ENCODE measurements around the gene GALNT7. TPM values are rescaled to one million over a fixed set of nuclear protein-coding genes. Genes with fewer than 3 reads are reported as not detected.
"Not testable (repeated sequence)": the region's sequence is repeated elsewhere in the genome, so short reads cannot be mapped to it uniquely, and the experiment has no call there.

GALNT7 gene
- total RNA-seq, 1 donor from 2014 or later, result 6.1 TPM

- intact Hi-C loops (cut with micrococcal nuclease), result no loop called here
- Histone ChIP-seq H3K27ac (replicated peaks) (no peak overlapping the region), H3K36me3 (no peaks in the 10 kb centered on the region), H3K4me1 (peaks cover 10% of the 10 kb centered on the region), H3K9me3 (replicated peaks) (no peaks in the 10 kb centered on the region), H3K27me3 (ENCODE audit: low read depth) (no peaks in the 10 kb centered on the region), H3K4me3 (no peak overlapping the region)
- TF ChIP-seq, protein P1, sequence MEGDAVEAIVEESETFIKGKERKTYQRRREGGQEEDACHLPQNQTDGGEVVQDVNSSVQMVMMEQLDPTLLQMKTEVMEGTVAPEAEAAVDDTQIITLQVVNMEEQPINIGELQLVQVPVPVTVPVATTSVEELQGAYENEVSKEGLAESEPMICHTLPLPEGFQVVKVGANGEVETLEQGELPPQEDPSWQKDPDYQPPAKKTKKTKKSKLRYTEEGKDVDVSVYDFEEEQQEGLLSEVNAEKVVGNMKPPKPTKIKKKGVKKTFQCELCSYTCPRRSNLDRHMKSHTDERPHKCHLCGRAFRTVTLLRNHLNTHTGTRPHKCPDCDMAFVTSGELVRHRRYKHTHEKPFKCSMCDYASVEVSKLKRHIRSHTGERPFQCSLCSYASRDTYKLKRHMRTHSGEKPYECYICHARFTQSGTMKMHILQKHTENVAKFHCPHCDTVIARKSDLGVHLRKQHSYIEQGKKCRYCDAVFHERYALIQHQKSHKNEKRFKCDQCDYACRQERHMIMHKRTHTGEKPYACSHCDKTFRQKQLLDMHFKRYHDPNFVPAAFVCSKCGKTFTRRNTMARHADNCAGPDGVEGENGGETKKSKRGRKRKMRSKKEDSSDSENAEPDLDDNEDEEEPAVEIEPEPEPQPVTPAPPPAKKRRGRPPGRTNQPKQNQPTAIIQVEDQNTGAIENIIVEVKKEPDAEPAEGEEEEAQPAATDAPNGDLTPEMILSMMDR (IDR thresholded peaks at IDR 0.05; ENCODE audit: borderline replicate concordance), result no peak
- DNase-seq, result no peak
Measured at GRCh38 chr4:173178144-173178543, 9.5 kb downstream of the GALNT7 start.

GRCh38 chr4:173181848-173182247 lies 13.2 kb downstream of the GALNT7 start:
- Histone ChIP-seq H3K27ac (replicated peaks) (no peak overlapping the region), H3K4me3 (no peak overlapping the region)
- intact Hi-C loops (cut with micrococcal nuclease), result no loop called here

GRCh38 chr4:173182403-173182802 lies 13.8 kb downstream of the GALNT7 start:
- H3K27ac ChIP-seq (replicated peaks), result no peak overlapping the region
- no peaks in the 10 kb centered on the region for H3K36me3 ChIP-seq
- TF ChIP-seq, protein P1 (IDR thresholded peaks at IDR 0.05; ENCODE audit: borderline replicate concordance), result no peak
- H3K4me1 ChIP-seq, result peaks cover 20% of the 10 kb centered on the region
- DNase-seq, result no peak
- H3K9me3 ChIP-seq (replicated peaks), result no peaks in the 10 kb centered on the region
- H3K27me3 ChIP-seq (ENCODE audit: low read depth), result no peaks in the 10 kb centered on the region
- intact Hi-C loops (cut with micrococcal nuclease), result no loop called here
- no peak overlapping the region for H3K4me3 ChIP-seq

More at GRCh38 chr4:173181848-173182247, 13.2 kb downstream of the GALNT7 start:
- H3K36me3 ChIP-seq, result no peaks in the 10 kb centered on the region
- TF ChIP-seq, protein P1 (IDR thresholded peaks at IDR 0.05; ENCODE audit: borderline replicate concordance), result no peak
- H3K9me3 ChIP-seq (replicated peaks), result no peaks in the 10 kb centered on the region
- H3K27me3 ChIP-seq (ENCODE audit: low read depth), result no peaks in the 10 kb centered on the region
- no peak for DNase-seq
- peaks cover 20% of the 10 kb centered on the region for H3K4me1 ChIP-seq

- peaks cover 20% of the 10 kb centered on the region for H3K4me1 ChIP-seq
- H3K27me3 ChIP-seq (ENCODE audit: low read depth); DNase-seq; intact Hi-C loops (cut with micrococcal nuclease); H3K27ac ChIP-seq (replicated peaks); H3K4me3 ChIP-seq; H3K9me3 ChIP-seq (replicated peaks); H3K36me3 ChIP-seq: not testable (repeated sequence)
Measured at GRCh38 chr4:173183659-173184247, 15.1 kb downstream of the GALNT7 start.

GRCh38 chr4:173185847-173186510 lies 17.4 kb downstream of the GALNT7 start:
- TF ChIP-seq, protein P1 (IDR thresholded peaks at IDR 0.05; ENCODE audit: borderline replicate concordance), result no peak
- no peak for DNase-seq
- Histone ChIP-seq H3K4me3 (no peak overlapping the region), H3K27ac (replicated peaks) (no peak overlapping the region), H3K36me3 (no peaks in the 10 kb centered on the region), H3K27me3 (ENCODE audit: low read depth) (no peaks in the 10 kb centered on the region), H3K4me1 (peaks cover 20% of the 10 kb centered on the region), H3K9me3 (replicated peaks) (no peaks in the 10 kb centered on the region)
- intact Hi-C loops (cut with micrococcal nuclease), result no loop called here

GRCh38 chr4:173187732-173188131 lies 19.1 kb downstream of the GALNT7 start:
- TF ChIP-seq, protein P1 (IDR thresholded peaks at IDR 0.05; ENCODE audit: borderline replicate concordance), result no peak
- Histone ChIP-seq H3K9me3 (replicated peaks) (no peaks in the 10 kb centered on the region), H3K27me3 (ENCODE audit: low read depth) (no peaks in the 10 kb centered on the region), H3K27ac (replicated peaks) (no peak overlapping the region), H3K4me3 (no peak overlapping the region), H3K36me3 (no peaks in the 10 kb centered on the region), H3K4me1 (peaks cover 10% of the 10 kb centered on the region)
- DNase-seq, result no peak
- intact Hi-C loops (cut with micrococcal nuclease), result no loop called here
